ENCODE data around the gene AEN. TPM values are rescaled to one million over a fixed set of nuclear protein-coding genes. Genes with fewer than 3 reads are reported as not detected.

The AEN gene
- 10 to 100 TPM; 32.7 to 33.5 TPM for total RNA-seq

- Mint-ChIP-seq H3K27me3 (peaks cover 2% of the 10 kb centered on the region), H3K36me3 (ENCODE audit: low read depth) (peaks cover 30% of the 10 kb centered on the region), H3K4me3 (peak within 1 kb of the TSS; percentile 85), H3K4me1 (peaks cover 42% of the 10 kb centered on the region), H3K27ac (peak within 1 kb of the TSS; percentile 91), H3K9me3 (no peaks in the 10 kb centered on the region)
- CTCF ChIA-PET: interaction anchor here (0.6 to 2.1 kb wide), 3 partner anchors 154 to 1268 kb away, joined by 6 to 10 read pairs (median 7); partner anchors contain the start of genes MRPL46 and MRPS11
- DNase-seq: peak; percentile 97
- POLR2A ChIA-PET: interaction anchor here (0.5 to 2.2 kb wide), 7 partner anchors 10 to 213 kb away, joined by 3 to 38 read pairs (median 4); partner anchors contain the start of genes MRPL46 and MRPS11
These were observed at the start of gene AEN for GRCh38 chr15:88620995-88621772. TSS of gene AEN (plus strand) at chr15:88621340. CDS start at chr15:88626210, 4,870 bp downstream.

GRCh38 chr15:88571852-88572259 is 49.3 kb upstream of the AEN start:
- ChIA-PET CTCF (no interaction called here), POLR2A (no interaction called here)
- DNase-seq: no peak
- Mint-ChIP-seq H3K27ac (no peak overlapping the region), H3K27me3 (peaks cover 6% of the 10 kb centered on the region), H3K4me1 (no peaks in the 10 kb centered on the region), H3K4me3 (no peak overlapping the region), H3K36me3 (ENCODE audit: low read depth) (no peaks in the 10 kb centered on the region), H3K9me3 (no peaks in the 10 kb centered on the region)

- Mint-ChIP-seq H3K36me3 (ENCODE audit: low read depth) (no peaks in the 10 kb centered on the region), H3K9me3 (no peaks in the 10 kb centered on the region), H3K27ac (no peak overlapping the region), H3K4me3 (no peak overlapping the region), H3K4me1 (no peaks in the 10 kb centered on the region), H3K27me3 (peaks cover 6% of the 10 kb centered on the region)
- DNase-seq: no peak
- CTCF ChIA-PET: no interaction called here
- POLR2A ChIA-PET: no interaction called here
These were observed 47.1 kb upstream of the AEN start for GRCh38 chr15:88574077-88574476.

- CTCF ChIA-PET: no interaction called here
- Mint-ChIP-seq H3K36me3 (ENCODE audit: low read depth) (no peaks in the 10 kb centered on the region), H3K4me3 (no peak overlapping the region), H3K4me1 (no peaks in the 10 kb centered on the region), H3K9me3 (no peaks in the 10 kb centered on the region), H3K27me3 (peaks cover 6% of the 10 kb centered on the region), H3K27ac (no peak overlapping the region)
- POLR2A ChIA-PET: no interaction called here
- no peak for DNase-seq
These were observed 46.5 kb upstream of the AEN start for GRCh38 chr15:88574655-88575054.

GRCh38 chr15:88579322-88579721 is 41.8 kb upstream of the AEN start:
- Mint-ChIP-seq H3K27me3 (peaks cover 5% of the 10 kb centered on the region), H3K4me3 (no peak overlapping the region), H3K27ac (no peak overlapping the region), H3K4me1 (no peaks in the 10 kb centered on the region), H3K9me3 (no peaks in the 10 kb centered on the region), H3K36me3 (ENCODE audit: low read depth) (no peaks in the 10 kb centered on the region)
- ChIA-PET POLR2A (no interaction called here), CTCF (no interaction called here)
- no peak for DNase-seq

- peaks cover 4% of the 10 kb centered on the region for H3K27me3 Mint-ChIP-seq
- H3K27ac Mint-ChIP-seq: no peak overlapping the region
- no peaks in the 10 kb centered on the region for H3K9me3 Mint-ChIP-seq
- no peak for DNase-seq
- ChIA-PET POLR2A (no interaction called here), CTCF (no interaction called here)
- no peak overlapping the region for H3K4me3 Mint-ChIP-seq
- H3K36me3 Mint-ChIP-seq (ENCODE audit: low read depth): no peaks in the 10 kb centered on the region
- no peaks in the 10 kb centered on the region for H3K4me1 Mint-ChIP-seq
These were observed 40.6 kb upstream of the AEN start for GRCh38 chr15:88580532-88580931.

GRCh38 chr15:88586401-88587162 is 34.6 kb upstream of the AEN start:
- ChIA-PET POLR2A (no interaction called here), CTCF (no interaction called here)
- Mint-ChIP-seq H3K27me3 (peaks cover 6% of the 10 kb centered on the region), H3K4me1 (no peaks in the 10 kb centered on the region), H3K4me3 (no peak overlapping the region), H3K36me3 (ENCODE audit: low read depth) (no peaks in the 10 kb centered on the region), H3K27ac (no peak overlapping the region), H3K9me3 (no peaks in the 10 kb centered on the region)
- no peak for DNase-seq

GRCh38 chr15:88590759-88591158 is 30.4 kb upstream of the AEN start:
- Mint-ChIP-seq H3K36me3 (ENCODE audit: low read depth) (no peaks in the 10 kb centered on the region), H3K27me3 (peaks cover 15% of the 10 kb centered on the region), H3K4me3 (no peak overlapping the region), H3K9me3 (no peaks in the 10 kb centered on the region), H3K4me1 (no peaks in the 10 kb centered on the region), H3K27ac (no peak overlapping the region)
- DNase-seq: no peak
- POLR2A ChIA-PET: interaction anchor here (0.7 kb wide), 1 partner anchor 171 kb away, joined by 3 read pairs; no protein-coding TSS in a partner anchor
- CTCF ChIA-PET: no interaction called here

GRCh38 chr15:88591384-88591783 is 29.8 kb upstream of the AEN start:
- DNase-seq: no peak
- no peak overlapping the region for H3K4me3 Mint-ChIP-seq
- H3K27ac Mint-ChIP-seq: no peak overlapping the region
- CTCF ChIA-PET: no interaction called here
- POLR2A ChIA-PET: interaction anchor here (0.7 kb wide), 1 partner anchor 172 kb away, joined by 3 read pairs; no protein-coding TSS in a partner anchor
- H3K27me3 Mint-ChIP-seq: peaks cover 15% of the 10 kb centered on the region
- no peaks in the 10 kb centered on the region for H3K9me3 Mint-ChIP-seq
- no peaks in the 10 kb centered on the region for H3K36me3 Mint-ChIP-seq (ENCODE audit: low read depth)
- no peaks in the 10 kb centered on the region for H3K4me1 Mint-ChIP-seq

- peaks cover 70% of the 10 kb centered on the region for H3K27me3 Mint-ChIP-seq
- peaks cover 4% of the 10 kb centered on the region for H3K4me1 Mint-ChIP-seq
- H3K9me3 Mint-ChIP-seq: no peaks in the 10 kb centered on the region
- no peaks in the 10 kb centered on the region for H3K36me3 Mint-ChIP-seq (ENCODE audit: low read depth)
- DNase-seq: no peak
- CTCF ChIA-PET: no interaction called here
- H3K27ac Mint-ChIP-seq: no peak overlapping the region
- H3K4me3 Mint-ChIP-seq: no peak overlapping the region
- POLR2A ChIA-PET: no interaction called here
These were observed 17.3 kb upstream of the AEN start for GRCh38 chr15:88603885-88604284.

- no peak for DNase-seq
- ChIA-PET POLR2A (no interaction called here), CTCF (no interaction called here)
- no peak overlapping the region for H3K27ac Mint-ChIP-seq
- peaks cover 75% of the 10 kb centered on the region for H3K27me3 Mint-ChIP-seq
- H3K36me3 Mint-ChIP-seq (ENCODE audit: low read depth): no peaks in the 10 kb centered on the region
- H3K4me1 Mint-ChIP-seq: peaks cover 4% of the 10 kb centered on the region
- no peak overlapping the region for H3K4me3 Mint-ChIP-seq
- no peaks in the 10 kb centered on the region for H3K9me3 Mint-ChIP-seq
These were observed 16.6 kb upstream of the AEN start for GRCh38 chr15:88604381-88605188.

- no peaks in the 10 kb centered on the region for H3K9me3 Mint-ChIP-seq
- H3K27me3 Mint-ChIP-seq: peaks cover 78% of the 10 kb centered on the region
- POLR2A ChIA-PET: no interaction called here
- peak; percentile 51 for DNase-seq
- no peak overlapping the region for H3K4me3 Mint-ChIP-seq
- peaks cover 5% of the 10 kb centered on the region for H3K4me1 Mint-ChIP-seq
- no peak overlapping the region for H3K27ac Mint-ChIP-seq
- H3K36me3 Mint-ChIP-seq (ENCODE audit: low read depth): no peaks in the 10 kb centered on the region
- CTCF ChIA-PET: no interaction called here
These were observed 15.7 kb upstream of the AEN start for GRCh38 chr15:88605189-88606069.

All from activated CD4-positive, alpha-beta memory T cell treated with anti-CD3 and anti-CD28 coated beads, Interleukin-2, amount 10 ng/mL, durations not matched to agents 7 days and 5 days (primary cell).